Measurements from ENCODE around the gene SPIRE2.

- TF ChIP-seq, protein P1, sequence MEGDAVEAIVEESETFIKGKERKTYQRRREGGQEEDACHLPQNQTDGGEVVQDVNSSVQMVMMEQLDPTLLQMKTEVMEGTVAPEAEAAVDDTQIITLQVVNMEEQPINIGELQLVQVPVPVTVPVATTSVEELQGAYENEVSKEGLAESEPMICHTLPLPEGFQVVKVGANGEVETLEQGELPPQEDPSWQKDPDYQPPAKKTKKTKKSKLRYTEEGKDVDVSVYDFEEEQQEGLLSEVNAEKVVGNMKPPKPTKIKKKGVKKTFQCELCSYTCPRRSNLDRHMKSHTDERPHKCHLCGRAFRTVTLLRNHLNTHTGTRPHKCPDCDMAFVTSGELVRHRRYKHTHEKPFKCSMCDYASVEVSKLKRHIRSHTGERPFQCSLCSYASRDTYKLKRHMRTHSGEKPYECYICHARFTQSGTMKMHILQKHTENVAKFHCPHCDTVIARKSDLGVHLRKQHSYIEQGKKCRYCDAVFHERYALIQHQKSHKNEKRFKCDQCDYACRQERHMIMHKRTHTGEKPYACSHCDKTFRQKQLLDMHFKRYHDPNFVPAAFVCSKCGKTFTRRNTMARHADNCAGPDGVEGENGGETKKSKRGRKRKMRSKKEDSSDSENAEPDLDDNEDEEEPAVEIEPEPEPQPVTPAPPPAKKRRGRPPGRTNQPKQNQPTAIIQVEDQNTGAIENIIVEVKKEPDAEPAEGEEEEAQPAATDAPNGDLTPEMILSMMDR (IDR thresholded peaks at IDR 0.05; ENCODE audit: borderline replicate concordance, extremely low read depth, low read length, poor library complexity, severe bottlenecking), result no peak
- TF ChIP-seq EZH2 (IDR thresholded peaks at IDR 0.05; ENCODE audit: borderline replicate concordance, low read depth, low read length, severe bottlenecking), result no peak
Observed at GRCh38 chr16:89821438-89822187, 6.7 kb upstream of the SPIRE2 start.
